Activated naive CD8-positive, alpha-beta T cell treated with anti-CD3 and anti-CD28 coated beads for 36 hours (primary cell): Measurements from ENCODE around the gene PNMA8B. TPM values are rescaled to one million over a fixed set of nuclear protein-coding genes. Genes with fewer than 3 reads are reported as not detected.

ENCODE experiments used
- total RNA-seq, 2 experiments: library from RNA; stranded (reverse); gene quantifications; one replicate each; pipeline ENCODE4 v1.2.3, GENCODE V29; 2021

PNMA8B gene
- total RNA-seq, 2 experiments from 2014 or later: 0.21 to 0.26 TPM

Other genes with a start within 250 kb of the PNMA8B start
- not detected for gene HIF3A, start 198.8 kb downstream of the PNMA8B start, total RNA-seq
- gene PPP5C, start 148.8 kb downstream of the PNMA8B start, total RNA-seq: 100 to 1,000 TPM; 123 to 132 TPM
- gene CCDC8, start 82.3 kb downstream of the PNMA8B start, total RNA-seq: under 1 TPM; 0.08 TPM
- not detected for gene PNMA8C, start 66.9 kb downstream of the PNMA8B start, total RNA-seq
- 1 to 10 TPM; 6.0 to 6.3 TPM for gene PNMA8A, start 24.3 kb downstream of the PNMA8B start, total RNA-seq
- 100 to 1,000 TPM; 567 TPM for gene CALM3, start 105.5 kb upstream of the PNMA8B start, total RNA-seq
- 10 to 100 TPM; 43.9 to 46.7 TPM for gene PTGIR, start 129.2 kb upstream of the PNMA8B start, total RNA-seq
- 10 to 100 TPM; 20.4 to 21.3 TPM for gene GNG8, start 140.3 kb upstream of the PNMA8B start, total RNA-seq
- gene DACT3, start 165.3 kb upstream of the PNMA8B start, total RNA-seq: 1 to 10 TPM; 3.7 to 3.9 TPM
- gene PRKD2, start 221.2 kb upstream of the PNMA8B start, total RNA-seq: 10 to 100 TPM; 68.6 to 76.2 TPM